ENCODE data around the gene PLSCR2.
A peak's percentile ranks its signal among the peaks of the same experiment; 100 is the strongest.
"Not testable (repeated sequence)": the region's sequence is repeated elsewhere in the genome, so short reads cannot be mapped to it uniquely, and the experiment has no call there.

The PLSCR2 gene

DNA sequence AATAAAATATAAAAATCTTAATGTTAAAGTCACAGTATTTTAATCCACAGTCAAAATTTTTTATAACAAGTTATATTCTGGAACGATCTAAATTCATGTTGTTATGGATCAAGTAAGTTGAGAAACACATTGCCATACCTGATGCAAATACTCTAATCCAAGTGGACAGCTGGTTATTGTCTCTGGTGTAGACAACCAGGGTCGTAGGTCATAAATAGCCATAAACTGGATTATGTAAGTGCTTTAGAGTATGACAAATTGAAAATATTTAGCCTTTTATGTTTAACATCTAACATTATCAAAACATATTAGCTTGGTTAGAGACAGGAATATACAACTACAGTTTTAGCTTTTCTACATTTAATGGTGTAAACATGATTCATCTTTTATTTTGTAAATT lies 53.0 kb downstream of the PLSCR2 start:
- DNase-seq (ENCODE audit: low spot score): no peak

DNA sequence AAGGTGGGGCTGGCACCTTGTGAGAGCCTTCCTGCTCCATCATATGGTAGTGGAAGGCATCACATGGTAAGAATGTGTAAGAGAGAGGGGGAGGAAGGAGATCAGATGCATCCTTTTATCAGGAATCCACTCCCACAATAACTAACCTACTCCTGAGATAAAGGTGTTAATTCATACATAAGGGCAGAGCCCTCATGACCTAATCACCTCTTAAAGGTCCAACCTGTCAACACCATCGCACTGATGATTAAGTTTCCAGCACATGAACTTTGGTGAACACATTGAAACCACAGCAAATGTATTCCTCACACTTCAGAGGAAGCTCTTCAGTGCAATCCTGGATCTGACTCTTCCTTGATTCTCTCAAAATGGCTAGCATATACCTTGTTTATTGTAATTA lies 55.4 kb downstream of the PLSCR2 start:
- no peak for DNase-seq (ENCODE audit: low spot score)

DNA sequence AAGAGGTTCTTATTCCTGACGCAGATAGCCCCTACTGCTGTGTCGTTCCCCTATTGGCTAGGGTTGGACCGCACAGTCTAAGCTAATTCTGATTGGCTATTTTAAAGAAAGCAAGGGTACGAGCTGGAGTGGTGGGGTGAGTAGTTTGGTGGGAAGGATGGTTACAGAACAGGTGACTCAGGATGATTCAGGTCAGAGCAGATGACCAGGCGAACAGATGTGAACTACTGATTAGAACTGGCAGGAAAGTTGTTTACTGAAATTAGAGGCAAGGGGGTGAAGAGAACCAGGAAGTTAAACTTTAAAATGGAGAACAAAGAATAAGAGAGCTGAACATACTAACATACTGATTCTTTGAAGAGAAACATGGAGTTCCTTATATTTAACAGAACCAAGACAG lies 56.6 kb downstream of the PLSCR2 start:
- not testable (repeated sequence) for DNase-seq (ENCODE audit: low spot score)

DNA sequence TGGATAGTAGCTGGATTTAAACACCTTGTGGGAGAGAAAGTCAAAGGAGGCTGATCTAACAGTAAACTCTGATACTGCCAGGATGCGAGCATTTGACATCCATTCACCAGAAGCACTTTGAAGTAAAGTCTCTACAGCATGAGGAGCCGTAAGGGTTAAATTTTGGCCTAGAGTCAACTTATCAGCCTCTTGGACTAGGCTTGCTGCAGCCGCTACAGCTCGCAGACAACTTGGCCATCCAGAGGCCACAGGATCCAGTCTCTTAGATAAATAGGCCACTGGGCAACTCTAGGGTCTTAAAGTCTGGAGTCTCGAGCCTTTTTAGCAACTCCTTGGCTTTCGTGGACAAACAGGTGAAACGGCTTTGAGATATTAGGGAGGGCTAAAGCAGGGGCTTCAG lies 61.4 kb downstream of the PLSCR2 start:
- no peak for DNase-seq (ENCODE audit: low spot score)

DNA sequence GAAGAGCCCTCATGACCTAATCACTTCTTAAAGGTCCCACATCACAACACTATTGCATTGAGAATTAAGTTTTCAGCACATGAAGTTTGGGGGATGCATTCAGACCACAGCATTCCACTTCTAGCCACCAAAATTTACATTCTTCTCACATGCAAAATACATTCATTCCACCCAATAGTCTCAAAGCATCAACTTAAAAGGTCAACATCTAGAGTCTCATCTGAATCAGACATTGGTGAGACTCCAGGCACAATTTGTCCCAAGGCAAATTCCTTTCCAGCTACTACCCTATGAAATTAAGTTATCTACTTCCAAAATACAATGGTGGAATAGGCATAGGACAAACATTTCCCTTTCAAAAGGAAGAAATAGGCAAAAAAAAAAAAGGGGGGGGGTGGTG lies 64.9 kb downstream of the PLSCR2 start:
- DNase-seq (ENCODE audit: low spot score): no peak

DNA sequence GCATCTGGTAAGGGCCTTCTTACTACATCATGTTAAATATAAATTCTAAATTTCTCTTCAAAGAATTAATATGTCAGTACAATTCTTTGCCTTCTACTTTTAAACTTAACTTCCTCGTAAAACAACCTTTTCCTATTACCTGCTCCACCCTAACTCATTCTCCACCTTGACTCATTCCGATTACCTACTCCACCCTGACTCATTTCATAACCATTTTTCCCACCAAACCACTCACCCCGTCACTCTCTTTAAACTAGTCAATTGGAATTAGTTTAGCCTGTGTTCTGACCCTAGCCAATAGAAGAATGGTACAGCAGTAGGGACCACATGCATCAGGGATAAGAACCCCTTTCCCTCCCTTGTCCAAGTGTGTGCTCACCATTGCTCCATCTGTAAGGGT lies 65.6 kb downstream of the PLSCR2 start:
- no peak for DNase-seq (ENCODE audit: low spot score)

DNA sequence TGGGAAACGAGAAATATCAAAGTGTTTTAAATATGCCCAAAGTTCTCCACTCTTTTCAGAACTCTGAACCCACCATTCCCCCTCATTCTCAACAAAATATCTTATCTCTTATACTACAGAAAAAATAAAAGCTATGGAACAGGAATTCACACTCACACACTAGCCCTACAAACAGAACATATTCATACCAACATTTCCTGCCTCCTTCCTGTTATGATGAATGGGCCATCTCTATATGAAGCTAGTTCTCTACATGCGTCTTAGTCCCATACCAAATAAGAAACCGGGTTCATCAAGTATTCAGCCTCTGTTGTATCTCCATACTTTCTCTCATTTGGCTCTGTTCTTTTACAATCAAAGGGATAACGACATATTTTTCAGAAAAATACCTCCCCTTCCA lies 72.6 kb downstream of the PLSCR2 start:
- no peak for DNase-seq (ENCODE audit: low spot score)

DNA sequence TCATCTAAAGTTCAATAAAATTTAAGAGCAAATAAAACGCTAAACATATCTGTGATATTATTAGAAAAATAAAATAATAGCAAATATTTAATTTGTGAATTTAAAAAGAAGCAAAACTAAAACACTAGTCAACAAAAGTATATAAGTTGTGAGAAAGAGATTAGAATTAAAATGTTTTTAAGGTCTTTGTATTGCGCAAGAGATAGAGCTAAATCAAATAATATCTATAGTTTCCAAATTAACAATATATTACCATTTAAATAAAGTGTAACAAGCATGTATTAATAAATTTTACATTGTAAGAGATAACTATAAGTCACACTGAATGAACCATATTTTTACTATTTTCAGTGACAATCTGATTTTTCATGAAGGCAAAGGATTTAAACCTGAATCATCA lies 74.2 kb downstream of the PLSCR2 start:
- no peak for DNase-seq (ENCODE audit: low spot score)

DNA sequence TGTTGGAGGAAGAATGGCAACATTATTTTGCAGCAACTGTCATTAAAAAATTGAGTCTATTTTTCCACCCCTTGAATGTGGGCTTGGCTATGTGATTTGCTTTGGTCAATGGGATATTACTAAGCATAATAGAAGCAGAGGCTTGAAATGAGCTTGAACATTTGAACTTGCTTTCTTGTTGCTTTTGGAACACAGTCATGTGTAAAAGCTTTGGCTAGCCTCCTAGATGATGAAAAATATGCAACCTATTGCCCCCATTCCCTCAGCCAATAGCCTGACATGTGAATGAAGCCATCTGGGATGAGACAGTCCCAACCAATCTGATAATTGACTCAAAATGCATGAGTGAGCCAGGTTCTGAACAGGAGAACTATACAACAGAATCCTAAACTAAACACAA lies 78.4 kb downstream of the PLSCR2 start:
- peak; percentile 1 for DNase-seq (ENCODE audit: low spot score)

DNA sequence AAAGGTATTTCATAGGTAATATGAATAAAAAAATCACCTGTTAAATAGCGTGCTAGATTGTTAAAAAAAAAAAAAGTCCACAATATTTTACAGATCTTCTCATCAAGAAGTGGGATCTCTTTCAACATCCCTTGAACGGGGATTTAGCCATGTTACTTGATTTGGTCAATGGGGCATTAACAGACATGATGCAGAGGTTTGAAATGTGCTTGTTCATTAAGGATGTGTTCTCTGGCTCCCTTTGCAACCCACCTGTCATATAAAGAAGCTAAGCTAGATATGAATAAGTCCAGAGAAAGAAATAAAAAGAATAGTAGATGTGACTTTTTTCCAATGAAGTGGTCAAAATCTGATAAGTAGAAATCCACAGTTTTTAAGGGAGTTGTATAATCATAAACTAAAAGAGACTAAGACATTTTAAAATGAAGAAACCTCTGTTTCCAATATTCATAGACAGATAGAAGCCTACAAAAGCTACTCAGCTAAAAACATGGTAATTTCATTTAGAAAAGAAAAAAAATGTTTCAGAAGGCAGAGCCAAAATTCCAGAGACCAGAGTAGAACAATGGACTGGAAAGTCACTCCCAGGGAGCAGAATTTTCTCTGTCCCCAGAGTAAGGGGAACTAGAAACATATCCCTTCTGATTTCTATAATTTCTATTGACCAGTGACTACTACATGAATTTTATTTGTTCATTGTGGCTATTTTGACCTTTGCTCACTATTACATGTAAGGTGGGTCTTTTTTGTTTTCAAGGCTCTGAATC lies 79.2 kb downstream of the PLSCR2 start:
- no peak for DNase-seq (ENCODE audit: low spot score)

DNA sequence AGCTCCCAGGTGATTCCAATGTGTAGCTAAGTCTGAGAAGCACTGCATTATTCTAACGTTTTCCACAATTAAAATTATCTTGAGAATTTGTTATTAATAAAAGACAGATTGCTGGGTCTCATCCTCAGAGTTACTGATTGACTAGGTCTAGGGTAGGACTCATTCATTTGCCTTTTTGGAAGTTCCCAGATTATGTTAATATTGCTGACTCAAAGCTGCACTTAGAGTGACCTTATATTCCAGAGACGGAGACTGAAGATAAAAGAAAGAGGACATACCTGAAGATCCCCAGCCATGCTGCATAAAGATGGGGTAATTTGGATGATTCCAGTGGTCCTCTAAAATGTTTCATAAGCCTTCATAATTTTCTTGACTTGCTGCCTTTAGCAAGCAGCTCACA lies 81.8 kb downstream of the PLSCR2 start:
- DNase-seq (ENCODE audit: low spot score): no peak

DNA sequence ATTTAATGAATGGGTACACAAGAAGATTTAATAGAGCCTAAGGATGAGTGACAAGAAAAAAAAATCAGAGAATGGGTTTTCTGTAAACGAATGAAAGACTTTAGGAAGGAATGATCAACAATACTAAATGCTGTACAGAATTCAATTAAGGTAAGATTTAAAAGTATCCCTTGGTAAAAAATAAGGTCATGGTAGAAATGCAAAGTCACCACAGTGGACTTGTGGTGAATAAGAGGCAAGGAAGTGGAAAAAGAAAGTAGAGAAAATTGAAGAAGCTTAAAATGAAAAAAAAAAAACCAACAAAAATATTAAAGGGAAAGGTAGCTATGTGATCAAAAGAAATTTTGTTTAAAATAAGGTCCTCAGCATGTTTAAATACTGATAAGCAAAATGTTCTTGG lies 82.4 kb downstream of the PLSCR2 start:
- DNase-seq (ENCODE audit: low spot score): no peak

DNA sequence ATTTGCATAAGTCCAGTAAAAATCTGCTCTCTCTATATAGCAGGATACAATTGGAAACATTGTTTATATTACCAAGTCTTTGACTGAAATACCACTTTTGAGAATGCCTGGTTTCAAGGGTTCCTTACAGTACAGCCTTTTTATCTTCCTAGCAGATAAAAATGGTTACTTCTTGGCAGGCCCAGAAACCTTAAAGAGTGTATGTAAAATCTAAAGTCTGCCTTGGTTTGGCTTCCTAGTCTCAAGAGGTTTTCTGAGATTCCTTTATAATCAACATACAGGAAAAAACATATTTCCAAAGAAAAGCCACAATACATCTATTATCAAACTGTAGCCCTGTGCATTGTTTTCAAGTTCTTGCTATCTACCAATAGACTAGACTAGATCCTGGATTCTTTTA lies 84.6 kb downstream of the PLSCR2 start:
- no peak for DNase-seq (ENCODE audit: low spot score)
